HuH-7 (cell line): ENCODE results near the gene FBXO4.
"Not testable (repeated sequence)": the region's sequence is repeated elsewhere in the genome, so short reads cannot be mapped to it uniquely, and the experiment has no call there.

ENCODE experiments used
- DNase-seq: peaks from one replicate; pipeline ENCODE4 v3.0.0; 2011; ENCODE audit warnings: low spot score

FBXO4 gene

DNA sequence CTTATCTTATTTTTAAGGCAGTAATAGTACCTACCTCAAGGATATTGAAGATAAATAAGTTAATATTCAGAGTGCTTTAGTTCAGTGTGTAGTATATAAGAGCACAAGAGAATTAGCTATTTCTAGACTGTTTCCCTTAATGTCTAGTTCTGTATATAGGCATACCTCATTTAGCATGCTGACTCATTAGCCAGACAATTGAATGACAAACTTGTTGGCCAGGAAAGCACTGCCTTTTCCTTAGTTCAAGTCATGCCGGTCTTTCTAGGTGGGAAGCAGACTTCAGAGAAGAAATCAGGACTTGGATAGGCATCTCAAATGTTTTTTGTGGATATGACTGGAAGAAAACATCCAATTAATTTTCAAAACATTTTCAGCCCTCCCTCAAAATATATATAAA lies 3.2 kb upstream of the FBXO4 start:
- no peak for DNase-seq

DNA sequence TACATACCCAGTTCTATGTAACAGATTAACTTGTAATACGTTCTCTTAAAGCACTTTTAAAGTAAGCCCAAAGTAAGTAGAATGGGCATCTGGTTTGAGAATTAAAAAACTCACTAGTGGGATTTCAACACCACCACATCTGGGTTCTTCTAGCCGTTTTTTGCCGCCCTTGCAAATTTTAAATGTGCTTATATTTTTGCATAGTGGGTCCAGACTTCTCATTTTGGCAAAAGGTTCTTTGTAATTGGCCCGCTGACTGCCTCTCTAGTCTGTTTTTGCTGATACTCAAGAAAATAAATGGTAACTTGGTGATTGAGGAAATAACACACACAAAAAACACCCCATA lies 582 bp upstream of the FBXO4 start:
- DNase-seq: no peak

DNA sequence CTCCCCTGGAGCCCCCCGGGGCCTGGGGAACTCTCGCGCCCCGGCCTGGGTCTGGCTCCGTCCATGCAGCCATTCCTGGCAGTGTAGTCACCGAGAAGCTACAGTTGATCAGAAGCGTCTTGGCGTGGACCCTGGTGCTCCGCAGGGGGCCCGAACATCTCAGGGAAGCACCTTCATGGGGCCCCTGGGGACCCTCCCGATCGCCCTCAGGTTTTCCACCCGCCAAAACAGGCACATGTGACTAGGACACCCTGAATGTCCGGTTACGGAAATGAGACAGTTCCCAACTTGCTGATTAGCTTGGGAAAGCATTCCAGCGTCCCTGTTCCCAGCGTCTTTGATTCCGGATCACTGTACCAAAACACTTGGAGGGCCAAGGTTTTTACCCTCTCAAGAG lies 472 bp downstream of the FBXO4 start:
- DNase-seq: peak; percentile 44

DNA sequence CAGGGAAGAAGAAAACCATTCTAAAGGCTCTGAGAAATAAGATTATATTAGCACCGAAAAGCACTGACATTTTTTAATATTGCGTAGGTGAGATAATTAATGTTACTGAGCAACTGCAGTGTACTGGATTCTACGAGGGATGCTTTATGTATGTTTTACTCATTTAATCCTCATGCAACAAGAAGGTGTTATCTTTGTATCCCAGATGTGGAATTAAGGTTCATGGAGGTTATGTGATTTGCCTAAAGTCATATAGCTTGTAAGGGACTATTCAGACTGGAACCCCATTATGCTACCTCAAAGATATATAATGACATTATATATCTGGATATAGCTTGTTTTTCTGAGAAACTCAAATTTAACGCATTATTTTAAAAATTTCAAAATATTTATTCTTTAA lies 2.5 kb downstream of the FBXO4 start:
- no peak for DNase-seq

DNA sequence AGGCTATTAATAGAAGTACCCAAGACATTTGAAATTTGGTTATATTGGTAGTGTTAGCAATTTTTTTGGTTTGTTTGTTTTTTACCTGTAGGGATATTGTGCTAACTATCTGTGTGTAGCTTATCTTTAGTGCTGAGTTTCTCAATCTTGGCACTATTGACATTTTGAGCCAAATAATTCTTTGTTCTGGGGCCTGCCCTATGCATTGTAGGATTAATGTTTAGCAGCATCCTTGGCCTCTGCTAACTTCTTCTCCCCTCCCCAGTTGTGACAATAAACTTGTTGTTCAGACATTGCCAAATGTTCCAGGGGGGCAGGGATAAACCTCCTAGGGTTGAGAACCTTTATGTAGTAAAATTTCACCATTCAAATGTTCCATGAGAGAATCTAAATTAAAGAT lies 4.0 kb downstream of the FBXO4 start:
- DNase-seq: peak; percentile 13

DNA sequence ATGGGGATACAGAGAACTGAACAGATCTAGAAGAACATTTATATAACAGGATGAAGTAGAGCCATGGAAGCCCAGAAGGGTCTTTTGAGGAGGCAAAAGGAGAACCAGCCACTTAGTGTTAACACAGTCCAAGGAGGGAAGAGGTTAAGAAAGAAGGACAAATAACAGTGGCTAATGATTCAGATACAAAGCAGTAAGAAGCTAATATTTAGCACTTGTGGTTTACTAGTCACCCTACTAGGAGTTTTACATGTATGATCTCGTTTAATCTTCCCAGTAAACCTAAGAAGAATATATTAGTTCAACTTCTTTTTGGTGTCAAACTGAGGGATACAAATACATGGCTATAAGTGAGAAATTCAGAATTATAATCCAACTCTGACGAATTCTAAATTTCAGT lies 7.7 kb downstream of the FBXO4 start:
- DNase-seq: no peak

DNA sequence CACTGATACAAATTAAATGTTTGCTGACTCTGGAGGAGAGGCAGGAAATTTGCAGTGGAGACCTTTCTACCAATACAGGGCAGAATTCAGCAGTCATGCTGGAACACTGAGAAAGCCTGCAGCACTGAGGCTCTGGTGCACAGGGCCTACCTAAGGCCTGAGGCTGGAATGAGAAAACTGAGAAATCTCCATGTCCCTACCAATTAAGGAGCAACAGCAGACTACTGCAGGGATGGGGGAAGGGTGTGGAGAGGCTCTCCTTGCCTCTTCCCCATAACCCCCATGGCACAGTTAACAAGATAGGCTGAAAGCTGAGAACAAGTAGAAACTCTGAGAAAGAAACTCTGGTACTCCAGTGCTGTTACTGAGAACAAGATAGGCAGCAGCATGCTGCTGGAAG lies 10.5 kb downstream of the FBXO4 start:
- DNase-seq: no peak

DNA sequence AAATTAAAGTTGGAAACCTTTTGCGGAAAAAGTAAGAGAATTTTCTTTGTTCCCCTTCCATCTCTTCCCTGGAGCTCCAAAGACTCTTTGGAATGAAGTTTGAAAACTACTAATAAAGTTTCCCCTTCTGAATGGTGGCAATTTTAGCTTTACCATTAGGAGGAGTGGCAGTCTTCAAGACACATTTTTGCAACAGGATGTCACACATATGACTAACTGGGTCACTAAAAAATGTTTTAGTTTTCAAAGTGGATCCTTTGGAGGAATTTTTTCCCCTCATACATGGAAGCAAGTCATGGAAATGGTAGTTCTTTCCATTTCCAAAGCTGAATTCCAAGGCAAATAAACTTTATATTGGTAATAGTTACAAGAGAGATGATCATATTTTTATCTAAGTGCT lies 15.6 kb downstream of the FBXO4 start:
- DNase-seq: no peak

DNA sequence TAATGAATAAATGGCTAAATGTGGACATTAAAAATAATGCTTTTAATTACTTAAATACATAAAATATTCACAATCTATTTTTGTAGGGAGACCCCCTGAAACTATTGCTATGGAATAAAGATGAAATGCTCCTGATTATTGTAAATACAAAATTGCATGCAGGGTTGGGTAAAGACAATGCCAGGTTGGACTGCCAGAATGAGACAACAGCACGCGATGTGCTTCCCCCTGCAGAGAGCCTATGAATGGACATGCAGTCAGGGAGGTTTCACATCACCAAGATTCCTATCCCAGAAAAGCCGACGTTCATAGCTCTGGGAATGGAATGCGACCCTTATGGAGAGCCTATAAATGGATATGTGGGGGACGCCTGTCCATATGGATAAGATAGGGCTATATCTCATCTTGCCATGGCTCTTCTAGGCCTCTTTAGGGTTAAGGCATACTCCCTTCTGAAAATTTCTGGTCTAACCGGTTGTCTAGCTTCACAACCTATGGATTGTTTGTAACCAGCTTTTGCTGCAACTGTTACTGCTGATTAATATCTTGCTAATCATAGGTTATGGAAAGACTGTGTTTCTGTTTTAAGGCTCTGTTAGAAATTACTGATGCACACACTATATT lies 20.4 kb downstream of the FBXO4 start:
- DNase-seq: not testable (repeated sequence)

DNA sequence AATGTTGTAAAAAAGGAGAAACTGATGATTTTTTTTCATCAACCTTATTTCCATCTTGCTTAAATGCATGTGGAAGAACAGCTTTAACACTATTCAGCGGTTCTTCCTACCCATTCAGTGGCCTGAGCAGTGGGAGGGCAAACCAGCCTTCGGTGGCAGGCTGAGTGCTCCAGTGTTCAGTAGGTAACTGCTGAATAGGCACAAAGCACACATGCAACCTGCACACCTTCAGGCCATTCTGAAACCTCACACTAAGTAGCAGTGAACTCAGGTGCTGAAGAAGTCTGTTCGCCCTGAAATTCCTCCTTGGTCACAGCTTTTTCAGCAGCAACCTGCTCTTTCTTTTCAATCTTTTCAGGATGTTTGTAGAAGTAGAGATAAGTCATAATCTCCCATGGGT lies 26.1 kb downstream of the FBXO4 start:
- DNase-seq: no peak

DNA sequence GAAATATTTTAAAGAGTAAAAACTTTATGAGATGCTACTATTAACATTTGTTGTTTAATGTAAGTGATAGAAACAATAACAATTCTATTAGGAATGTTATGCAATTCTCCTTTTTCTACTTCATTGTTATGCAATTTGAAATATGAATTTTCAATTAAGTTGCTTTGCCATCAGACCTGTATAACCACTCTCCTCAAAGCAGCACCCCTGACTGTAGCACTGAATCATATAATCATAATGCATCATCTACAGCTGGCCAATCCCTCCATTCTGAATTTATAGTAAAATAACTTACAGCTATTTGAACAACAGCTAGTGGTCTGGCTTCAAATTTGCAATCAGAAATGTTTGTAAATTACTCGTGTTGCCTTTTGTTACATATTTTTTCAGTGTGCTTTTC lies 29.2 kb downstream of the FBXO4 start:
- DNase-seq: no peak

DNA sequence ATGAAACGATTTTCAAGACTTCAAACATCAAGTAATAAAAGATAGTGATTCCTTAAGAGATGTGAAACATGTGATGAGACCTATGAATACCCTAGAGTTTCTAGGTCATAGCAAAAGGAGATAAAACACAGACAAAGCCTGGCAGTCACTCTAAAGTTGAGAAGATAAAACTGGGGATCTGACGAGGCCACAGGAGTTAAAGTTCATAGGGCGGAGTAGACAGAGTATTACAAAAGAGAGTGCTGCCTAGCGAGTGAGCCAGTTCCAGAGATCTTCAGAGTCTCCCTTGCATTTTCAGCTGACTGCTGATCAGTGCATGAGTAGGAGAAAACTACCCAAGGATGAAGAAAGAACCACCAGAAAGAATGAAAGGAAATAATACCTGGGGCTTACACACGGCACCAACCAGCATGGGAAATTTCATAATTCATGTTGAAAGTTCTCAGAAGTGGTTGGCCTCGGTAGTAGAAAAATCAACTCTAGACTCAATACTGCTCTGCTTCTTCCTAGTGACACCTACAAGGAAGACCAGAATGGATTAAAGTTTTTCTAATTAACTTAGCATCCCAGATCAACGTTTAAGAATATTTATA lies 30.4 kb downstream of the FBXO4 start:
- DNase-seq: peak; percentile 34

DNA sequence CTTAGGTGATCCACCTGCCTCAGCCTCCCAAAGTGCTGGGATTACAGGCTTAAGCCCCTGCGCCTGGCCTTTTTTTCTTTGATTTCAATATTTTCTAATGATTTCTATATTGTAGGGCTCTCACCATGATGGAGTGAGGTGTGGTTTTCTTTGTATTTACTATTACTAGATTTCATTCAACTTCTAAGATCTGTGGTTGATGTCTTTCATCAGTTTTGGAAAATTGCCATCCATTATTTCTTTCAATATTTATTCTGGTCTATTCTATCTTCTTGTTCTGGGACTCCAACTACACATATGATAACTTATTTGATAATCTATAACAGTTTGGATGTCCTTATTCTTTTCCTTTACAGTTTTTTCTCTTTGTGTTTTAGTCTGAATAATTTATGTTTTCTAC lies 31.9 kb downstream of the FBXO4 start:
- DNase-seq: no peak

DNA sequence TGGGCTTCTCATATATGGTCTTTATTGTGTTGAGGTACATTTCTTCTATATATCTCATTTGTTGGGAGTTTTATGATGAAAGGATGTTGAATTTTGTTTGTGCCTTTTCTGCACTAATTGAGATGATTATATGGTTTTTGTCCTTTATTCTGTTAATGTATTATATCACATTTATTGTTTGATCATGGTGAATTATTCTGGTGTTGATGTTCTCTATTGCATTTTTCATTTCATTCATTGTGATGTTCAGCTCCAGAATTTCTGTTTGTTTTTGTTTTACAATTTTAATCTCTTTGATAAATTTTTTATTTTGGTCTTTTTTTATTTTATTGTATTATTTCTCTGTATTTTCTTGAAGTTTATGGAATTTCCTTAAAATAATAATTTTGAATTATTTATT lies 35.4 kb downstream of the FBXO4 start:
- DNase-seq: no peak

DNA sequence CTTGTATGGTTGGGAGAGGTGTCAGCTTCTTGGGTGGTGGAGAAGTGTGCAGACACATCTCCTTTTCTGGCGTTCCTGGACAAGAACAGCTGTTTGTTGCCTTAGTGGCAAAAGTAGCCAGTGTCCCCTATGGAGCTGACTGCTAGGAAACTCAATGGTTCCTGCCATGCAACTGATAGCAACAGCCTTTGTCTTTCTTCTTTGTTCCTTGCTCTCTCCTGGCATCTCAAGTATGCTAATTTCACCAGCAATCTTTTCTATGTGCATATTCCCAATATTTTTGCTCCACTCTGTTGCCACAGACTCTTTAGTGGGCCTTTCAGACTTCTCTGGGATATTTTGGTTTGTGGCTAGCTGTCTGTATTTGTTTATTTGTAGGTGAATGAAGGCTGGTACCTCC lies 36.7 kb downstream of the FBXO4 start:
- DNase-seq: no peak

DNA sequence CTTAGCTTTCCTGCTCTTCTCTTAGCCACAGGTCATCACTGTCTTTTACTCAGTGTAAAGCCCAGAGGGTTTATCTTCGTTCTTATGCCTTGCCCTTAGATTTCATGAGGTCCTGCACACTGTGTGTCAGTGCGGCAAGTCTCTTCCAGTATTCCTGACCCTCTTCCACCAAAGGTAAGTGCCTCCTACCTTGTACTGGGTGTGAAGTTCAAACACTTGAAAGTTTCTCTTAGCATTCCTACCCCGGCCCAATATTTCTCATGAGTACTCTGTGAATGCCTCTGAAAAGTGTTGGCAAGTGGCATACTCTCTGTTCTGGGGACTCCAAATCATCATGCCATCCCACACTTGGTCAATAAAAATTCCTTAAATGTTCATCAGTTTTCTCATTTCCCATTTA lies 37.4 kb downstream of the FBXO4 start:
- DNase-seq: no peak

DNA sequence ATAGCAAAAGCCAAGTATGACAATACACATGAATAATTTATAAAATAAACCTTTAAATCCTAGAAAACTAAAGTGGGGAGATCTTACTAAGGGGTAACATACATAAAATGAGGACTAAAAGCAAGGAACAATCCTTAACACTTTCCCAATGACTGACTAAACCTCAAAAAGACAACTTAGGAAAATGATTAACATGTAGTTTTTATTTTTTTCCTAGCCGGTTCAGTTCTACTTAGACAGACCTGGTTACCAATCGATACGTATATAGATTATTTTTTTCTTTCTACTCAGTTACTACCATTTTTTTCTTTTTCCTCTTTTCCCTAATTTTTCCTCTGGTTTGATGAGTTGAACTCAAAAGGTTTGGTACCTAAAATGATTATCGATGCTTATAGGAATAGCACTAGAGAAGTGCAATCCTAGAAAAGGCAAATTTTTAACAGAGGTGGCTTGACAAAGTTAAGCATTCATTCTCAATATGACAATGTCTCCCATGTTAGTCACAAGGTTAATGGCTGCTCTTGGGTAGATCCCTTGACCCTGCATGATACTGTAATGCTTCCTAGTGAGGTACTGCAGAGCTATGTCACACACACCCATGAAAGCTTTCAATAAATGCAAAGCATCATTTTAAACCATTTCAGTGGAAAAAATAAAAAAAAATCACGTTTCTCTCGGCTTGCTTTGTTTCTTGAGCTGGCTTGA lies 41.5 kb downstream of the FBXO4 start:
- no peak for DNase-seq

DNA sequence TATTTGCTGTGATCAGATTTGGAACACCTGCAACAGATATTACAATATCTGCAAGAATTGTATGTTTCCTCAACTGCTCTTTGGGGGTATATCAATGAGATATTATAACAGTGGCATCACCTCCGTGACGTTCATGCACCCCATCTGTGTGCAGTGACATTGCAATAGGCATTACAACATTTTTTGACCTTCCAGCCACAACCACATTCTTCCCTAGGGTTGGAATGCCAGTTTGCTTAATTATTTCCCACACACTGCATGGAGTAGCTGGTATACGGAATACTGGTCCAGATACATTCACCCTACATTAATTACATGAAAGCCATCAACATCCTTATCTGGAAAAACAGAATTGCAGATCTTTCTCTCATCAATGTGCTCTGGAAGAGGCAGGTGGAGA lies 42.3 kb downstream of the FBXO4 start:
- no peak for DNase-seq

DNA sequence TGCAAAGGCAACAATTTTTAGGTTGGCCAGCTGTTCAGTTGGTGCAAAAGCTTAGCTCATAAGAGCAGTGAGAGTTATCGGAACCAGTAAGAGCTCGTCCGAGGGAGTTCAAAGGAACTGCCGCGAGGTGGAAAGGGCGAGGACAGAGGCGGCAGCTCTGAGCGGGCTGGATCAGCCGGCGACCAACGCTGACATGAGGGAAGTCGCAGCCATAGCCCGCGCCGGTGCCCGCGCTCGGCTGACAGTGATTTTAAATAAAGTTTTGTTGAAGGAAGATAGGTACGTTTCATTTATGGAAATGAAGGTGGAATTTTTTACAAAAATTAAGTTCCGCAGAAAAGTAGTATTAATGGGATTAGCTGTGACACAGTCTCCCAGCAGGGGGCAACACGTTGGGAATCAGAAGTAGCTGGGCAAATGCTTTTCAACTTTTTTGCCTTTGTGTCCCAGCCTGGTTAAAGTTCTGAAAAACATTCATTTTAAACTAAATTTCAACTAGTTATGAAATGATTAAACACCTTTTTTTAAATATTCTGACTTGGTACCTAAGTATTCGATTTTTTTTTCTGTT lies 43.2 kb downstream of the FBXO4 start:
- DNase-seq: no peak

DNA sequence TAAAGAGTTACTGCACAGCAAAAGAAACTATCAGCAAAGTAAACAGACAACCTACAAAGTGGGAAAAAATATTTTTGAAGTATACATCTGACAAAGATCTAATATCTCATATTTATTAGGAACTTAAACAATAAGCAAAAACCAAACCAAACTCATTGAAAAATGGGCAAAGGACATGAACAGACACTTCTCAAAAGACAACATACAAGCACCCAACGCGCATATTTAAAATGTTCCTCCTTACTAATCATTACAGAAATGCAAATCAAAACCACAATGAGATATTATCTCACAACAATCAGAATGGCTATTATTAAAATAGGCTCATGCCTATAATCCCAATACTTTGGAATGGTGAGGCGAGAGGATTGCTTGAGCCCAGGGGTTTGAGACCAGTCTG lies 48.0 kb downstream of the FBXO4 start:
- DNase-seq: no peak

DNA sequence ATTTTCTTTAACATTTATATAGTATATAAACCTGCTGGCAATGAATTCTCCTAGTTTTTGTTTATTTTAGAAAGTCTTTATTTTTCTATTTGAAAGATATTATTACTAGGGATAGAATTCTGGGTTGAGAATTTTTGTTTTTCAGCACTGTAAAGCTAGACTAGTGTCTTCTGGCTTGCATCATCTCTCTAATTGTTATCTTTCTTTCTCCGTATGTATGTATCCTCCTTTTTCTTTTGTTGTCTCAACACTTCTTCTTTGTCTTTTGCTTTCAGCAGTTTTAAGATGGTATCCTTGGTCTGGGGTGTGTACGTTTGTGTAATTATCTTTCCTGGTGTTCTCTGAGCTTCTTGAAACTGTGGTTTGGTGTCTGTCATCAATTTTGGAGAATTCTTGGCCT lies 48.8 kb downstream of the FBXO4 start:
- no peak for DNase-seq

DNA sequence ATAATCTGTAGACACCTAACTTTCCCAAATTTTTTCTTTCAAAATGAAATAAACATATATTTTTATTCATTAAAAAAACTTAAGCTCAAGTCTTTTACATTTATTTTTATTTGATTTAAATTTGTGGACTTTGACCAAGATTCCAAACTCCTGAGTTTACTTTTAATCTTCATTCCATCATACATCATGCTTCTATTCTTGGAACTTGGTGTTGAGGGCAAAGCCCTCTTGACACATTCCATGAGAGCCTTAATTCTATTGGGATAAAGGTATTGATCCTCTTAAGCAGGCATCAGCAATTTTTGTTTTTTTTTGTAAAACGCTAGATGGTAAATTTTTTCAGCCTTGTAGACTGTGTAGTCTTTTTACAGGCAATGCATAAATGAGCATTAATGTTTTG lies 53.6 kb downstream of the FBXO4 start:
- no peak for DNase-seq

DNA sequence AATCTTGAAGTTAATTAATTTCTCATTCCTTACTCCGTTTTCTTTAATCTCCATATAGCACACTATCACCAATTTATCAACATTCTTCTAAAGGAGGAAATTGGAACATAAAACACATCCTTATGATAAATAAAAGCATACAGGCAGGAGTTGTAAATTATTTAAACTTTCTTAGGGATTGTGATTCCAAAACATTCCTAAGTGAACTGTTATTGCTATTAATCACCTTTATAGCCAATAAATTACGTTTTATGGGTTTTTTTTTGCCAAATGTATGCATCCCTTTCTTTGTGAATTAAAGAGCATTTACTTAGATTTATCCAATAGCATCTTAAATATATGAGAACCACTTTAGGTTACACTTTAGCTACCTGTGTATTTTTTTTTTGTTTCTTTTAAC lies 55.3 kb downstream of the FBXO4 start:
- no peak for DNase-seq

DNA sequence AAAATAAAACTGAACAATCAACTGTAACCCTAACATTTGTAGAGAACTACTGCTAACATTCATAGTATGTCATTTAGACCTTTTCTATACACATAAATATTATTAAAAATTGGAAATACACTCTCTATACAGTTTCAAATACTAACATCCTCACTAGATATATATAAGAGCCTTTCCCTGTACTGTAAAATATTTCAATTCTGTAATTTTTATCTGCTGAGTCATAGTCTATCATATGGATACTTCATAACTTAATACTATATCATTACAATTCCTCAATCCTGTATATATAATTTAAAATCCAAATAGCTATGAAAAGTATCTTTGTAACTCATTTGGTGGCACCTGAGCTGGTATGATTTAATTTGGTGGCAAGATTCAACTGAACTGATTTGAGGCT lies 55.8 kb downstream of the FBXO4 start:
- DNase-seq: no peak
